ENCODE data around the gene SEMA4D.

The SEMA4D gene

DNA sequence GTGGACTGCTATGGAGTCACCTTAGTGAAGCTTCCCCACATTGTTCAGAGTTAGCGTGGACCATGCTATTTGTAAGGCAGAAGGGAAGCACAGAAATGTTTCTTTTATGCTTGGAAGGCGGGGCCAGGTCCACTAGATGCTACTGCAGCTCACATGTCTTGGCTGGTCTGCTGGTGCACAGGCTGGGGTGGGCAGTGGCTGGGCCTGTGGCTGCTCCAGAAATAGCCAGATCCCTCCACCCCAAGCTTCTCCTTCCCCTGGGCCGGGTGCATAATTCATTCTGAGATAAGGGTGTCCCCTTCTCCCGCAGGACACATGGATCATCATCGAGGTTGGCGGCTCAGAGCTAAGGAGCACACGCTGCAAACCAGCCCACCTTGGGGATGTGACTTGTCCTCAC, 14.5 kb upstream of the SEMA4D start:
- H3K4me3 ChIP-seq (ENCODE audit: low read depth in 1 of 2, low read length in 2 of 2) = no peak overlapping the region
- peaks cover 20% of the 10 kb centered on the region for H3K4me1 ChIP-seq (ENCODE audit: insufficient read depth, low read length)
- H3K36me3 ChIP-seq (ENCODE audit: insufficient read depth, low read length) = no peaks in the 10 kb centered on the region
- H4K20me1 ChIP-seq (ENCODE audit: insufficient read depth, low read length) = no peaks in the 10 kb centered on the region
- H2AFZ ChIP-seq (ENCODE audit: low read depth, low read length) = no peak overlapping the region
- TF ChIP-seq EZH2 (IDR thresholded peaks at IDR 0.05; ENCODE audit: borderline replicate concordance, low read depth, low read length, severe bottlenecking) = no peak
- TF ChIP-seq, protein P1, sequence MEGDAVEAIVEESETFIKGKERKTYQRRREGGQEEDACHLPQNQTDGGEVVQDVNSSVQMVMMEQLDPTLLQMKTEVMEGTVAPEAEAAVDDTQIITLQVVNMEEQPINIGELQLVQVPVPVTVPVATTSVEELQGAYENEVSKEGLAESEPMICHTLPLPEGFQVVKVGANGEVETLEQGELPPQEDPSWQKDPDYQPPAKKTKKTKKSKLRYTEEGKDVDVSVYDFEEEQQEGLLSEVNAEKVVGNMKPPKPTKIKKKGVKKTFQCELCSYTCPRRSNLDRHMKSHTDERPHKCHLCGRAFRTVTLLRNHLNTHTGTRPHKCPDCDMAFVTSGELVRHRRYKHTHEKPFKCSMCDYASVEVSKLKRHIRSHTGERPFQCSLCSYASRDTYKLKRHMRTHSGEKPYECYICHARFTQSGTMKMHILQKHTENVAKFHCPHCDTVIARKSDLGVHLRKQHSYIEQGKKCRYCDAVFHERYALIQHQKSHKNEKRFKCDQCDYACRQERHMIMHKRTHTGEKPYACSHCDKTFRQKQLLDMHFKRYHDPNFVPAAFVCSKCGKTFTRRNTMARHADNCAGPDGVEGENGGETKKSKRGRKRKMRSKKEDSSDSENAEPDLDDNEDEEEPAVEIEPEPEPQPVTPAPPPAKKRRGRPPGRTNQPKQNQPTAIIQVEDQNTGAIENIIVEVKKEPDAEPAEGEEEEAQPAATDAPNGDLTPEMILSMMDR (IDR thresholded peaks at IDR 0.05; ENCODE audit: borderline replicate concordance, extremely low read depth, low read length, poor library complexity, severe bottlenecking) = no peak
- no peak for DNase-seq
- H3K9me3 ChIP-seq (ENCODE audit: insufficient read depth, low read length, severe bottlenecking) = no peaks in the 10 kb centered on the region
- H3K9ac ChIP-seq (ENCODE audit: low read depth, low read length) = no peak overlapping the region
- no peaks in the 10 kb centered on the region for H3K79me2 ChIP-seq (ENCODE audit: insufficient read depth, low read length)
- no peak overlapping the region for H3K27ac ChIP-seq (ENCODE audit: low read length)
- no peak overlapping the region for H3K4me2 ChIP-seq (ENCODE audit: insufficient read depth, low read length)
- no peak for ATAC-seq (ENCODE audit: insufficient read depth, low read depth)
- H3K27me3 ChIP-seq (ENCODE audit: insufficient read depth, low read length, poor library complexity) = no peaks in the 10 kb centered on the region

DNA sequence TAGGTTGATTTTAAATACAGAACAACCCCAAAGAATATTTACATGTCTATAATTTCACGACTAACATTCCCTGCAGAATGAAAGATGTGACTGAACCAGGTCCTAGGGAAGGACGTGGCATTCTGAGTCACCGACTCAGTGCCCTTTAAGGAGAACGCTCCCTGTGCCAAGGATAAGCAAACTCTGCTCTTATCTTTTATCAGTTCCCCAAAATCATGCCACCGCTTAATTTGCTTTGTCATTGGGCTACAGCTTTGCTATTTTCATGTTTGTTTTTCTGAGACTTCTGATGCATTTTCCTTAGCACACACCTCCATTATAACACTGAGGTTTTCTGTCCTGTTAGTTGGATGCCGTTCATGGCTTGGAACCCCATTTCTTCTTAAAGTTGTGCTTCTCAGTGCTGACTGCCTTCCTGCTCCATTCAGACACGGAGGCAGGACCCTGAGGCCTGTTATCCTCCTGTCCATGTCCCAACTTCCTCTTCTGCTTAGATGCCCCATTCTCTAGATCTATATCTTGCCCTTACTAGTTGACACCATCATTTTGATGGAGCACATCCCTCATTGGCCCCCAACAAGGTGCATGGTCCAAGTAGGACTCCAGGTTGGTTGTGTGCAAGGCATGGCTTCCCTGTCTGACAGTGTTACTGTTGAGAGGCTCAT, 11.2 kb upstream of the SEMA4D start:
- no peaks in the 10 kb centered on the region for H4K20me1 ChIP-seq (ENCODE audit: insufficient read depth, low read length)
- no peaks in the 10 kb centered on the region for H3K36me3 ChIP-seq (ENCODE audit: insufficient read depth, low read length)
- H2AFZ ChIP-seq (ENCODE audit: low read depth, low read length) = no peak overlapping the region
- H3K9ac ChIP-seq (ENCODE audit: low read depth, low read length) = no peak overlapping the region
- peaks cover 41% of the 10 kb centered on the region for H3K4me1 ChIP-seq (ENCODE audit: insufficient read depth, low read length)
- no peak for ATAC-seq (ENCODE audit: insufficient read depth, low read depth)
- H3K4me2 ChIP-seq (ENCODE audit: insufficient read depth, low read length) = no peak overlapping the region
- no peaks in the 10 kb centered on the region for H3K79me2 ChIP-seq (ENCODE audit: insufficient read depth, low read length)
- H3K9me3 ChIP-seq (ENCODE audit: insufficient read depth, low read length, severe bottlenecking) = no peaks in the 10 kb centered on the region
- no peak overlapping the region for H3K4me3 ChIP-seq (ENCODE audit: low read depth in 1 of 2, low read length in 2 of 2)
- no peak for DNase-seq
- H3K27me3 ChIP-seq (ENCODE audit: insufficient read depth, low read length, poor library complexity) = no peaks in the 10 kb centered on the region
- no peak overlapping the region for H3K27ac ChIP-seq (ENCODE audit: low read length)
- no peak for TF ChIP-seq EZH2 (IDR thresholded peaks at IDR 0.05; ENCODE audit: borderline replicate concordance, low read depth, low read length, severe bottlenecking)
- TF ChIP-seq, protein P1 (IDR thresholded peaks at IDR 0.05; ENCODE audit: borderline replicate concordance, extremely low read depth, low read length, poor library complexity, severe bottlenecking) = no peak

DNA sequence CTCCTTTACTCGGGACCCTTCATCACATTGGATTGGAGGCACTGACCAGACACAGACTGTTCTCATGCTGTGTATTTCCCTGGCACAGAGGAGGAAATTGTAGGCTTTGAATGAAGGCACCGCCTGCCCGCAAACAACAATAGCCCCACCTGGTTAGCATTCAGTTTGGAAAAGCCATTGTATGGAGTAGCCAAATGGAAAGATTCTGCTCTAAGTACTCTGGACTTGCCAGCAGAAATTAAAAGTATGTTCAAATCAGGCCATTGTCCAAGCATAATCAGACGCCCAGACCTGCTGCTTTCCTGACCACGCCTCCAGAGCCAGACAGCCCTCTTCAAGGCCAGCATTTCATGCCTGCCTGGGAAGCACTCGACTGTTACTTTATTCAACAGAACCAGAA, 8.0 kb upstream of the SEMA4D start:
- DNase-seq (no peak), ATAC-seq (ENCODE audit: insufficient read depth, low read depth) (no peak)
- no peaks in the 10 kb centered on the region for H3K27me3 ChIP-seq (ENCODE audit: insufficient read depth, low read length, poor library complexity)
- TF ChIP-seq, protein P1 (IDR thresholded peaks at IDR 0.05; ENCODE audit: borderline replicate concordance, extremely low read depth, low read length, poor library complexity, severe bottlenecking) = no peak
- TF ChIP-seq EZH2 (IDR thresholded peaks at IDR 0.05; ENCODE audit: borderline replicate concordance, low read depth, low read length, severe bottlenecking) = no peak
- peak overlapping the region; percentile 57 for H3K27ac ChIP-seq (ENCODE audit: low read length)
- no peaks in the 10 kb centered on the region for H3K36me3 ChIP-seq (ENCODE audit: insufficient read depth, low read length)
- no peak overlapping the region for H3K4me2 ChIP-seq (ENCODE audit: insufficient read depth, low read length)
- no peak overlapping the region for H3K9ac ChIP-seq (ENCODE audit: low read depth, low read length)
- H3K4me3 ChIP-seq (ENCODE audit: low read depth in 1 of 2, low read length in 2 of 2) = no peak overlapping the region
- H3K79me2 ChIP-seq (ENCODE audit: insufficient read depth, low read length) = no peaks in the 10 kb centered on the region
- H2AFZ ChIP-seq (ENCODE audit: low read depth, low read length) = no peak overlapping the region
- no peaks in the 10 kb centered on the region for H3K9me3 ChIP-seq (ENCODE audit: insufficient read depth, low read length, severe bottlenecking)
- peaks cover 70% of the 10 kb centered on the region for H3K4me1 ChIP-seq (ENCODE audit: insufficient read depth, low read length)
- no peaks in the 10 kb centered on the region for H4K20me1 ChIP-seq (ENCODE audit: insufficient read depth, low read length)
